Epithelial cell of prostate (primary cell): ENCODE data around the gene ABTB1.

Experiments used
- DNase-seq: peaks from one replicate; pipeline ENCODE4 v3.0.0-alpha.2; 2011; ENCODE audit warnings: low read depth, low spot score
- H3K27ac ChIP-seq: fragments of 450-650 bp; 2 replicates; pipeline ENCODE4 v1.5.1; 2017; ENCODE audit warnings: mild to moderate bottlenecking

Gene ABTB1

DNA sequence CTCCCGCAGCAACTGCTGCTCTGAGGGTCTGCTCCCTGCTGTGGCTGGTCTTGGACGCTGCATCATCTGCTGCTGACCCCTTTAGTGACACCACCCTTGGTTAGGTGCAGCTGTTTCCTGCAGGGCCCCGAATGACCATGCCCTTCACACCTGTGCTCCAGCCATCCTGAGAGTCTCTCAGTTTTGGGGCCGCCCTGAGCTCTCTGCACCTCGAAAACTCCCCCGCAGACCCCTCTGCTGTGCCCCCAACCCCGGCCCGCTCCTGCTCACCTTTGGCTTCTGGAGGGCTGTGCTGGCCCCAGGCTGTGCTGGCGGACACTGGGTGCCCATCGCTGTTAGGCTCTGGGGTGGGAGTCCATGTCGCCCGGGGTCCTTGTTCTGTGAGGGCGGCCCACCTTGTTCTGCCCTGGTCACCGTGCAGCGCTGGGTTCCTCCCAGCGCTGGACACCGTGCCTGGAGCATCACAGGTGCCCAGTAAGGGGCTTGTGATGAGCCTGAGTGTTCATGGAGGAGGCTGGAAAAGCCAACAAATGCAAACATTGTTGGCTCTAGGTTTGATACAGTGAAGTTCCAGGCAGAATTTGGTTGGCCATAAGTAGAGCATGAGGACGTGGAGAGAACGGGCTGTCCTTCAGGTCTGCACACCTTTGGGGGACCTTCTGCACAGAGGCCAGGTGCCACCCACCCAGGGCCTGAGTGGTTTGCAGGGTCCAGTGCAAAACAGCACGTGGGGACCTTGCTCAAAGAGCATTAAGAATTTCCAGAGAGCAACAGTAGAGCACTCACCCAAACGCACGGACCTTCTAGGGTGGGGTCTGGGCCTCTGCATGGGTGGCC, 12.3 kb downstream of the ABTB1 start:
- no peak for DNase-seq
- H3K27ac ChIP-seq = no peak overlapping the region

DNA sequence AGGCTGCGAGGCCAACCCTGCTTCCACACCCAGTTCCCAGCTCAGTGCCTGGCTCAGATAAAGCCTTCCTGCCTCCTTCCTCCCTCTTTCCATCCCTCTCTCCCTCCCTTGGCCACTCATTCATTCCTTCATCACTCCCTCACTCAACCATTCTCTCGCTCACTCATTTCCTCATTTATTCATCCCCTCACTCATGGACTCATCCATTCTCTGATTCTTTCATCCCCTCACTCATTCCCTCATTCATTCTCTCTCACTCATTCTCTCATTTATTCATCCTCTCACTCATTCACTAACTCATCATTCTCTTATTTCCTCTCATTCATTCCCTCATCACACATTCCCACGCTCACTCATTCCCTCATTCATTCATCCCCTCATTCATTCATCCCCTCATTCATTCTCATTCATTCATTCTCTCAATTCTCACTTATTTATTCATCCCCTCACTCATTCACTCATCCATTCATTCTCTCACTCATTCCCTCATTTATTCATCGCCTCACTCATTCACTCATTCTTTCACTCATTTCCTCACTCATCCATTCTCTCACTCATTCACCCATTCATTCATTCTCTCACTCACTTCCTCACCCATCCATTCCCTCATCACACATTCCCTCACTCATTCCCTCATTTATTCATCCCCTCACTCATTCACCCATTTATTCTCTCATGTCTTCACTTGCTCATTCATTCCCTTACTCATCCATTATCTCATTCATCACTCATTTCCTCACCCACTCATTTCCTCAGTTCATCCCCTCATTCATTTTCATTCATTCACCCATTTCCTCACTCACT, 13.2 kb downstream of the ABTB1 start:
- DNase-seq = no peak
- H3K27ac ChIP-seq = no peak overlapping the region

DNA sequence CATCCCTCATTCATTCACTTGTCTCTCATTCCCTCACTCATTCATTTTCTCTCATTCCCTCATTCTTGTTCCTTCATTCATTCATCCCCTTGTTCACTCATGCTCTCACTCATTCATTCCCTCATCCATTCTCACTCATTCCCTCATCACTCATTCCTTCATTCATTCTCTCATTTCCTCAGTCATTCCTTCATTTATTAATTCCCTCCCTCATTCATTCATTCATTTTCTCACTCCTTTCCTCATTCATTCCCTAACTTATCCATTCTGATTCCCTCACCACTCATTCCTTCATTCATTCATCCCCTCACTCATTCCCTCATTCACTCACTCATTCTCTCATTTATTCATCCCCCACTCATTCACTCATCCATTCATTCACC, 13.8 kb downstream of the ABTB1 start:
- no peak for DNase-seq
- no peak overlapping the region for H3K27ac ChIP-seq

DNA sequence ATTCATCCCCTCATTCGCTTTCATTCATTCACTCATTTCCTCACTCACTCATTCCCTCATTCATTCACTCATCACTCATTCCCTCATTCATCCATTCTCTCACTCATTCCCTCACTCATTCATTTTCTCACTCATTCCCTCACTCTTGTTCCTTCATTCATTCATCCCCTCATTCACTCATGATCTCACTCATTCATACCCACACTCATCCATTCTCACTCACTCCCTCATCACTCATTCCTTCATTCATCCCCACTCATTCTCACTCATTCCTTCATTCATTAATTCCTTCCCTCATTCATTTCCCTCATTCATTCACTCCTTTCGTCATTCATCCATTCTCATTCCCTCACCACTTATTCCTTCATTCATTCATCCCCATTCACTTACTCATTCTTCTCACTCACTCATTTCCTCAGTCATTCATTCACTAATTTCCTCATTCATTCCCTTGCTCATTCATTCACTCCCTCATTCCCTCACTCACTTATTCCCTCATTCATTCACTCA, 14.5 kb downstream of the ABTB1 start:
- DNase-seq = no peak
- H3K27ac ChIP-seq = no peak overlapping the region

DNA sequence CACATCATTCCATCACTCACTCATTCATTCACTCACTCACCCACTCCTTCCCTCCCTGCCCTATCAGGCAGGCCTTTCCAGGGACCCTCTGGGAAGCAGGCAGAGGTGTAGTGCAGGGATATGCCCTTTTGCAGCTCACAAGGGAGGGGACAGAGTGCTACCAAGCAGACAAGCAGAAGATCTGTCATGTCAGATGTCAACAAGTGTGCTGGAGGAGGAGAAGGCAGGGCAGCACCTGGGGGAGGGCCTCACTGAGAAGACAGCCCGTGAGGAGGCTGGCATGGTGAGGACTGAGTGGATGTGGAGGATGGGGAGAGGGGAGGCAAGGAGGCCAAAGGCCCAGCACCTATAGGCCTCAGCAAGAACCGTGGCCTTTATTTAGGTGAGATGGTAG, 15.3 kb downstream of the ABTB1 start:
- no peak for DNase-seq

DNA sequence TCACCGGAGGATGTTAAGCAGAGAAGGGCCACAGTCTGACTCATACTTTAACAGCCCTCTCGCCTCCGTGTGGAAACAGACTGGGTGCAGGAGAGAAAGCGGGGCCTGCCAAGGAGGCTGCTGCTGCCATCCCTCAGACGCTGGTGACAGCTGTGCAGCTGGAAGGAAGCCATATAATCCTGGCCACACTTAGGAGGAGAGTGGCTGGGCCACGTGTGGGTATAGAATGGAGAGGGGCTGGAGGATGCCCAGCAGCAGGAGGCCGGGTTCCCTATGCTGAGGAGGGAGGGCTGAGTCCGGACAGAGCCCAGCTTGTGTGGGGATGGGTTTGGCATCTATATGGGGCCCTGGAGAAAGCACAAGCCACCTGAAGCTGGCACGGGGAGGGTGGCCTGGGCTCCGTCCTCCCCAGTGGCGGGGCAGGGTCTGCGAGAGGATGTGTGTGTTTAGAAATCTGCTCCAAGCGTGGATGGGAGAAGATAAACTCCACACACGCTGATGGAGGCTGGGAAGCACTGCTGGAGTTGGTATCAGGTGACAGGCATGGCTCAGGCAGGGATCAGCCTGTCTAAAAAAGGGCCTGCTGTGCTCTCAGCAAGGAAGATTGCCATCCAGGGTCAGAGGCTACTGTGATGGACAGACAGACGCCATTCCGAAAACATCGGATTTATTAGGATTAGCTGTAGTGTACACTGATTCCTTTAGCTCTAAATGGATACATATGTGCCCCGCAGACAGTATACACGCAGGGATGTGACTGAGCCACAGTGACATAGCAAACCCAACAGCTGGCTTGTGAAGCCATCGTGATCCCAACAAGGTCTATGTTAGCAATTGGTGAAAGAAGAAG, 15.9 kb downstream of the ABTB1 start:
- DNase-seq = no peak
- H3K27ac ChIP-seq = no peak overlapping the region

More for the DNA sequence above, 15.3 kb downstream of the ABTB1 start:
- no peak overlapping the region for H3K27ac ChIP-seq

DNA sequence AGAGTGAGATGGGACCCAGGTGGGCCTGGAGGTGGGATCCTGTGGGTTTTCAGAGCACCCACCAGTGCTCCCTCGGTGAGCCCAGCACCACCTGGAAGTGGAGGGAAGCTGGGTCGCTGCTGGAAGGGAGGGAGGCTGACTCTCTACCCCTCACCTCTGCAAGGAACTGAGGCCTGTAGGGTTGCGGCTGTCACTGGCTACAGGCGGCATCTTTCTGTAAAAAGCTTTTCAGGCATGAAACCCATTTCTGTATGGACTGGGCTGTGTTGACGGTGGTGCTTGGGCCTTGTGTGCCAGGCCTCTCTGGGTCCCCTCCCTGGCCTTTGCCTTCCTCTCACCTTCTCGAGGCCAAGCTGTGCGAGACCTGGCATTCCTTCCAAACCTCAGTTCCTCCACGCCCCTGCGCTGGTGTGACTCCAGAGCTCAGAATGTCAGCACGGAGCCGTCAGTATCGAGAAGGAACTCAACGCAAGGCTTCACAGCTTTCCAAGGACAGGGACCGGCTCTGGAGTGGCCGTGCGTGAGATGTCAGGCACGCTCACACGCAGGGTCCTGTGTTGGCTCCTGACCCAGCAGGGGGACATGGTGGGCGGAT, 16.6 kb downstream of the ABTB1 start:
- no peak for DNase-seq
- H3K27ac ChIP-seq = peak overlapping the region; percentile 85

DNA sequence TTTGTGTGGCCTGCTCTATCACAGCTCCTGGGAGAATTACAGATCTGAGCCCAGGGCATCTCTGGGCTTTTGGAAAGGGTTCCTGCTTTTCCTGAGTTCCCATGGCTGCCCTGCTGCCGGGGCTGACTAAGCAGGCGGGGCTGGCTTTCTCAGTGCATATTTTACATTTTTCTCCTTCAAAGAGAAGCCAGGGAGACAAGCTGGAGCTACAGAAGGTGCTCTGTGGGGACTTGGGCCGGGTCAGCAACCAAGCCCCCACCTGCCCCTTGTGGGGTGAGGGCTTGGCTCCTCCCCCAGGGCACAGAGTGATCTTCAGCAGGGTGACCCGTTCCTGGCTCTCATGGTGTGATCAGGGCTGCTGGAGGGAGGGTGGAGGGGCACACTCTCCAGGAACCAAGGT, 17.4 kb downstream of the ABTB1 start:
- DNase-seq = no peak
- H3K27ac ChIP-seq = peak overlapping the region; percentile 85

DNA sequence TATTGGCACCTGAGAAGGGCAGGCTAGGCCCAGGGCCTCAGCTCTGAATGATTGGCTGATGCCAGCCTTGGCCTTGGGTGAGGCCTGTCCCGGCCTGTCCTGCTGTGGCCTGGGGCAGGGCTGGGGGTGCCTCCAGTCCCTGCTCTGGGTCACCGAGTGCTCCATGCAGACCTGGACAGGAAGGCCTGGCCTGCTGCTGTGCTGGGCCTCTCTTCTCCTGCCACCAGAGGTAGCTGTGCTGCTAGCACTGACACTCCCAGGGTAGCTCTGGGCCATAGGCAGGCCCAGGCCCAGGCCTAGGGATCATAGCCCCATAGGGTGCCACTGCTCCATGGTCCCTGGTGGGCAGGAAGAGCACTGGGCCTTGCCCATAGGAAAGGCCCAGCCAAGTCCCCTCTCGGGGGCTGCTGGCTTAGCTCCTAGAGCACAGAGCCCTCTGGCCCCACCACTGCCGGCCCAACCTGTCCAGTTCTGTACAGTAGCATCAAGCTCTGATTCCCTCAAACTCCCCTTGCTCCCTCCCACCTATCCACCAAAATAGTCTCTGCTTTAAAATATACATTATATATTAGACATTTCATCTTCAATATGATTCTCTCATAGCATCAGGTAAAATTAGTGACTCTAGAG, 18.2 kb downstream of the ABTB1 start:
- peak overlapping the region; percentile 85 for H3K27ac ChIP-seq
- DNase-seq = no peak

DNA sequence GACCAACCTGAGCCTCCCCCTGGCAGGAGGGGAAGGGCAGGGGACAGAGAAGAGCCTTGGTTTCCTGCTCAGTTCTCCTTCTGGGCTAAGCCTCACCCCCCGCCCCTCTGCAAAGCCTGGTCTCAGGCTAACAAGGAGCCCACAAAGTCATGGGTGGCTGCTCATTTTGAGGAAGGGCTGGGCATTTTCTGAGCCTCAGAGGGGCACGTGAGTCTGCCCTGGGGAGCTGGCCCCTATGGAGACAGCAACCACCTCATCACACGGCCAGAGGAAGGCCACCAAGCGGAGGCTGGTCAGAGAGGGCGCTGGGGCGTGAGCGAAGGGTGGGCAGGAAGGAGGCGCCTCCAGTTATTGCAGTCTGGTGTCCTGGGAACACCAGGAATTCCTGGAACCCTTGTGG, 18.7 kb downstream of the ABTB1 start:
- DNase-seq = no peak
- H3K27ac ChIP-seq = peak overlapping the region; percentile 85

DNA sequence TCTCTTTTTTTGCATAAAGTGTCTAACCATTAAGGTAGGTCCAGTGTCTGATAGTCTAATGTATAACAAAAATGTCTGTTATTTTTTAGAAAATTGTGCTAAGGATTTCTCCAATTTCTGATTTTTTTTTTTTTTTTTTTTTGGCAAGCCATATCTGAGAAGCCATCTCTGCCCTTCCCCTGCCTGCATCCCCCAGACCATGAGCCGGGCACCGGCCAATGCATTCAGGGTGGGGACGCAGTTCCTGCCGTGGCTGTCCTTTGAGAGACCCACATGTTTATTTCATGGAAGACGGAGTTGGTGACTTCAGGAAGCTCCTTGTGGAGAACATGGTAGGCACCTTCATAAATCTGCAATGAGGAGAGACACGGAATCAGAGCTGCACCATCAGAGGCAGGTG, 19.2 kb downstream of the ABTB1 start:
- H3K27ac ChIP-seq = peak overlapping the region; percentile 85
- DNase-seq = no peak

DNA sequence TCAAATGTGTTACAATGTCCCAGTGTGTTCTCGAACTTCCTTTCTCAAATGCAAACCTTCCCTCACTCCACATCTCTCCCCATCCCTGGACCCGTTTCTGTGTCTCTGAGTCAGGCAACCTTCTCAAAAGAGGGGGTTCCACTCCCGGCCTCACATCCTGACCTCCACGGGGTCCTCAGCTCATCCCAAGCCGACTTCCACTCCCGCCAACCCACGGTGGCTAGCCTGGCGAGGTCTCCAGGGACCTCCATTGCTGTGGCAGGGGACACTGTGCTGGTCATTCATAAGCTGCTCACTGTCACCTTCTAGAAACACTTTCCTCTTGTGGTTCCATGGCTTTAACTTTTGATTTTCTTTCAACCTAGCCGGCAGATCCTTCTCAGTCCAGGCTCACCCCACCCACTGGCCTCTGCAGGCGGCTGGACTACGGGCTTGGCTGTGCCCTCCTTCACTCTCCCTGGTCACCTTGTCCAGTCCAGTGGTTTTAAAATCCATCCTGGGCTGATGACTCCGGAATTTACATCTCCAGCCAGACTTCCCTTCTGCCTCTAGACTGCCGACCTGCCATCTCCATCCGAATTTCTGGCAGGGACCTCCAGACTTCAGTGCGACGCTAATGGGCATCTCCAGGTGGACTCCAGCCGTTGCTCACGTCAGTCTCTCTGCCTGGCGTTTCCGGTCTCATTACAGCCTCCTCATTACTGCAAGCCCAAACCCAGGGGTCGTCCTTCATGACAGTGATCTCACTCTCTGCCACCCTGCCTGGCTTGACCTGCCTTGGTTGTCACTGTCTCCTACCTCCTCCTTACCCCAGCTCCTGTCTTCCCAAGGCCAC, 20.0 kb downstream of the ABTB1 start:
- no peak overlapping the region for H3K27ac ChIP-seq
- DNase-seq = no peak

DNA sequence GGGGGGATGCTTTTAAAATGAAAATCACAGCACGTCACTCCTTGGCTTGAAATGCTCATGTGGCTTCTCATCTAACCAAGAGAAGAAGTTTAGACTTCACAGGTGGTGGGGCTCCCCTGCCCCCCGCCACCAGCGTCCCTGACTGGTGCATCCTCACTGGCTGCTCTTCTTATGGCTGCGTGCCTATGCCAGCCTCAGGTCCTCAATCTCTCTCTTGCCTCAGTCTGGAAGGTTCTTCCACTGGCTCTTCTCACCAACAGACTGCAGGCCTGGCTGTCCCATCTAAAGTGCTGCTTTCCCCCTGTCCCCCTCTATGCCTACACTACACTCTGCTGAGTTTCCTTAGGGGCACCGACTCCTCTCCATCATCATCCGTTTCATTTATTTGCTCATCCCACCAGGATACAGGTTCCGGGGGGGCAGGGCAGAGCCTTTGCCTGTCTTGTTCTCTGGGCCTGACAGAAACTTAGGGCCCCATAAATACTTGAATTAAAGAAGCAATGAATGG, 20.6 kb downstream of the ABTB1 start:
- no peak for DNase-seq
- H3K27ac ChIP-seq = no peak overlapping the region

DNA sequence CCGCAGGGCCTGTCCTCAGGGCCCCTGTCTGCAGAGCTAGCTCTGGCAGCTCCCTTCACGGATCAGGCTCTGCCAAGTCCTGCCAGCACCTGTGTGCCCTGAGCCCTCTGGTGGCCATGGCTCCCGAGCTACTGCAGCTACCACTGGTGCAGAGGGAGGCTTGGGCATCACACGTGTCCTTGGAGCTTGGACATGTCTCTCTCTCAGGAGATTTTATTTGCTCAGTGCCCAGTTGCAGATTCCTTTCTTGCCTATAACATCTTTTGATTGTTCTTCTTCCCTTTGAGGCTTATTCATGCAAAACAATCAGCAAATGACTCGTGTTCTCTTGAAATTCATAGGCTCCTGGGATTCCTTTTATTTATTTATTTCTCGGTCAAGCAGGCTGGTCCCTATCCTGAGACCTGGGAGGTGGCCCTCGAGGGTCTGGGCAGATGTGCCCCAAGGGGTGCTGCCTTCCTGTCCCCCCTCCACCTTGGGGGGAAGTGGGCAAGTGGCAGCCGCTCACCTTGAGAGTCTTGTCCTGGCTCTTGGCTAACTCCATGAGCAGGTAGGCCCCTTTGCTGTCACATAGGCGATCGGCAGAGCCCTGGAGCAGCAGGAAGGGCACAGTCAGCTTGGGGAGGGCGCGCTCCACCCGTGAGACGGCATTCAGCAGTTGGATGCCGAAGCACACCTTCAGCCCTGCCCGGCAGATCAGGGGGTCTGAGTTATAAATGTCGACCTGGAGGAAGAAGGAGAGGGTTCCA, 21.9 kb downstream of the ABTB1 start:
- no peak overlapping the region for H3K27ac ChIP-seq
- DNase-seq = no peak

DNA sequence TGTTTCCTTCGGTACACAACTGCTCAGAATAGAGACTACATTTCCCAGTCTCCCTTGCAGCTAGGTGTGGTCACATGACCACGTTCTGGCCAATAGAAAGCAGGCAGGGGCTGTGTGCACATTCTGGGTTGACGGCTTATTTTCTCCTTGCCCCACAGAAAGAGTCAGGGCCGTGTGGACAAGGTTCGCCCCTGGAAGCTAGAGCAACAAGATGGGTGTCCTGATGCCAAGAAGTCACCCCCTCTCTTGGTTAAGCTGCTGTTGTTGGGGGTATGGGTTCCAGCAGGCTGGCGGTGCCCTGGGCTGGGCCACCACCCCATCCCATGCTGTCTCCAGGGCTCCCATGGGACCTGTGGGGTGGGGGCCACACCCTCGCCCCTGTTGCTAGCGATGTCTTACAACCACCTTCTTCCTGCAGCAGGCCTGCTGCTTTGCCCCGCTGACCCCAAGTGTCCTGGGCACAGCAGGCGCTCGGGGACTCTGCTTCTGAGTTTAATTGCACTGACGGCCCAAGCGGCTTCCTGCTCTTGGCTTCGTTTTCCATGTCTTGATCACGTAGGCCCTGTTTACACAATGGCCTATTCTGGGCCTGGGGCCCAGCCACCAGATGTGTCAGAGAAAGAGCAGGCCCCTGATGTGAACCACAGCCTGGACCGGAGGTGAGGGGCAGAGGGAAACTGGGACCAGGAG, 24.9 kb downstream of the ABTB1 start:
- peak overlapping the region; percentile 42 for H3K27ac ChIP-seq
- DNase-seq = no peak

DNA sequence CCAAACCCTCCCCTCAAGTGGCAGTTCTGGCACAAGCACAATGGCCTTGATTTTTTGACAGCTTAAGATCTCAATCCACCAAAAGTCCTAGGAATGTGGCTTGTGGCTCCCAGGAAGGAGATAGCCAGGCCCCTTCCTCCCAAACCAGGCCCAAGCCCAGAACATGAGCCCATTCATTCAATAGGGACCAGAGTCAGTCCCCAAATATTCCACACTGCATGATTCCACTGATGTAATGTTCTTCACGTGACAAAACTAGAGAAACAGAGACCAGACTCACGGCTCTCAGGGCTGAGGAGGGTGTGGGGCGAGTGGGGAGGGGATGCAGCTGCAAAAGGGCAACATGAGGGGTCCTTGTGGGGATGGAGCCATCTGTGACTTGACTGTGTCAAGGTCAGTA, 25.5 kb downstream of the ABTB1 start:
- no peak for DNase-seq
- peak overlapping the region; percentile 42 for H3K27ac ChIP-seq

DNA sequence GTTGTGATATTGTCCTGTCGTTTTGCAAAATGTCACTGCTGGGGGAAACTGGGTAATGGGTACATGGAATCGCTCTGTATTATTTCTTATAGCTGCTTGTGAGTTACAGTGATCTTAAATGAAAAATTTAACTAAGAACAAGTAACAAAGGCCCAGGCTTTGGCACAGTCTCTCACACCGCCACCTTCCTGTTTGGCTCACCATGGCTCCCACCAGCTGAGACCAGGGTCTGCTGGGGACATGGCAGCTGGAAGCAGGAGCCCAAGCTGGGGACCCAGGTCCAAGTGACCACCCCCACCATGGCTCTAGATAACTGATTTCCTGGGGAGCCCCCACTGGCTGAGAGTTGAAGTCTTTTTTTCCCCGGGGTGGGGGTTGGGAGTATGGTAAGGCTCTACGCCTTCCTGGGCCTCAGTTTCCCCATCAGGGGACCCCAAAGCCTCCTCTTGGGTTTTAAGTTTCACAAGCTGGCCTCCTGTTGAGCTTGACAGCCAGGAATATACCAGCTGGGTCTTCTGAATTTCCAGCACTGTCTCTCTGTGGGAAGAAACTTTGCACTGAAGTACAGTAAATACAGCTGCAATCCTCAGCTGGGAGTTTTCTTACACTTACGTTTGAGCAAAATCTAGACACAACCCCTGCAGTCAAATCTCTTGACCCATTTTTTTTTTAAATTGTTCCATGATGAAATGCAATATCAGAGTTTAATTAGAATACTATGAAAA, 26.1 kb downstream of the ABTB1 start:
- H3K27ac ChIP-seq = no peak overlapping the region
- DNase-seq = no peak
